Progenitor cell of endocrine pancreas (in vitro differentiated cells): ENCODE data around the gene SGPP2. TPM values are rescaled to one million over a fixed set of nuclear protein-coding genes. Genes with fewer than 3 reads are reported as not detected.

Source experiments
- DNase-seq: peaks from one replicate; pipeline ENCODE4 v3.0.0; 2021; ENCODE audit warnings: low spot score; ENCODE audit not compliant: unreplicated experiment
- H3K27ac Mint-ChIP-seq: 2 replicates; pipeline ENCODE4 v1.8.0; 2021; ENCODE audit warnings: mild to moderate bottlenecking, moderate library complexity, mixed read lengths
- H3K27me3 Mint-ChIP-seq: 2 replicates; pipeline ENCODE4 v1.8.0; 2021; ENCODE audit warnings: mixed read lengths
- H3K36me3 Mint-ChIP-seq: 2 replicates; pipeline ENCODE4 v1.8.0; 2022; ENCODE audit warnings: mixed read lengths; ENCODE audit not compliant: insufficient read depth
- H3K4me1 Mint-ChIP-seq: 2 replicates; pipeline ENCODE4 v1.8.0; 2021; ENCODE audit warnings: low read depth, mixed read lengths
- H3K4me3 Mint-ChIP-seq: 2 replicates; pipeline ENCODE4 v1.8.0; 2021; ENCODE audit warnings: low read depth, mild to moderate bottlenecking, moderate library complexity, mixed read lengths
- H3K9me3 Mint-ChIP-seq: 2 replicates; pipeline ENCODE4 v1.8.0; 2021; ENCODE audit warnings: low read depth, mixed read lengths
- CTCF ChIP-seq: fragments of 200-600 bp; sonication (generic); IDR thresholded peaks from one replicate; pipeline ENCODE4 v1.5.0; 2021; ENCODE audit warnings: antibody characterized with exemption, mild to moderate bottlenecking; ENCODE audit not compliant: unreplicated experiment
- total RNA-seq: library from RNA; stranded (reverse); gene quantifications from 2 replicates; pipeline ENCODE4 v1.2.1, GENCODE V29; 2021

SGPP2 gene
- total RNA-seq, 1 donor from 2014 or later = 19.8 TPM

- no peaks in the 10 kb centered on the region for H3K9me3 Mint-ChIP-seq
- H3K4me1 Mint-ChIP-seq = peaks cover 5% of the 10 kb centered on the region
- peaks cover 4% of the 10 kb centered on the region for H3K27me3 Mint-ChIP-seq
- H3K27ac Mint-ChIP-seq = no peak overlapping the region
- H3K36me3 Mint-ChIP-seq = no peaks in the 10 kb centered on the region
- no peak for TF ChIP-seq CTCF
- DNase-seq = no peak
- no peak overlapping the region for H3K4me3 Mint-ChIP-seq
Observed at GRCh38 chr2:222391743-222392285, 32.5 kb upstream of the SGPP2 start.

GRCh38 chr2:222393733-222394267 lies 30.5 kb upstream of the SGPP2 start:
- no peak for DNase-seq
- Mint-ChIP-seq H3K27ac (no peak overlapping the region), H3K9me3 (no peaks in the 10 kb centered on the region), H3K4me3 (no peak overlapping the region), H3K36me3 (no peaks in the 10 kb centered on the region), H3K27me3 (peaks cover 4% of the 10 kb centered on the region), H3K4me1 (no peaks in the 10 kb centered on the region)
- TF ChIP-seq CTCF = no peak

GRCh38 chr2:222398446-222398885 lies 25.9 kb upstream of the SGPP2 start:
- no peak for TF ChIP-seq CTCF
- H3K4me3 Mint-ChIP-seq = no peak overlapping the region
- H3K27me3 Mint-ChIP-seq = peaks cover 8% of the 10 kb centered on the region
- H3K27ac Mint-ChIP-seq = no peak overlapping the region
- H3K9me3 Mint-ChIP-seq = no peaks in the 10 kb centered on the region
- DNase-seq = no peak
- H3K36me3 Mint-ChIP-seq = no peaks in the 10 kb centered on the region
- H3K4me1 Mint-ChIP-seq = no peaks in the 10 kb centered on the region

GRCh38 chr2:222399038-222399783 lies 25.1 kb upstream of the SGPP2 start:
- no peaks in the 10 kb centered on the region for H3K9me3 Mint-ChIP-seq
- TF ChIP-seq CTCF = no peak
- H3K4me1 Mint-ChIP-seq = no peaks in the 10 kb centered on the region
- H3K27ac Mint-ChIP-seq = no peak overlapping the region
- H3K4me3 Mint-ChIP-seq = no peak overlapping the region
- no peaks in the 10 kb centered on the region for H3K36me3 Mint-ChIP-seq
- peaks cover 8% of the 10 kb centered on the region for H3K27me3 Mint-ChIP-seq
- DNase-seq = no peak

- peak overlapping the region; percentile 8 for H3K27ac Mint-ChIP-seq
- no peaks in the 10 kb centered on the region for H3K36me3 Mint-ChIP-seq
- no peak for TF ChIP-seq CTCF
- H3K27me3 Mint-ChIP-seq = peaks cover 8% of the 10 kb centered on the region
- DNase-seq = no peak
- H3K4me1 Mint-ChIP-seq = peaks cover 3% of the 10 kb centered on the region
- no peak overlapping the region for H3K4me3 Mint-ChIP-seq
- H3K9me3 Mint-ChIP-seq = no peaks in the 10 kb centered on the region
Observed at GRCh38 chr2:222404151-222404905, 20.0 kb upstream of the SGPP2 start.
